ENCODE results near the gene E2F8.

E2F8 gene

GRCh38 chr11:19220903-19221724, 19.6 kb downstream of the E2F8 start:
- DNase-seq (ENCODE audit: low read depth in 1 of 2, low spot score in 1 of 2): no peak

GRCh38 chr11:19218786-19219460, 21.8 kb downstream of the E2F8 start:
- DNase-seq (ENCODE audit: low read depth in 1 of 2, low spot score in 1 of 2): no peak

GRCh38 chr11:19218216-19218615, 22.5 kb downstream of the E2F8 start:
- no peak for DNase-seq (ENCODE audit: low read depth in 1 of 2, low spot score in 1 of 2)

GRCh38 chr11:19216709-19217374, 23.9 kb downstream of the E2F8 start:
- DNase-seq (ENCODE audit: low read depth in 1 of 2, low spot score in 1 of 2): no peak

- no peak for DNase-seq (ENCODE audit: low read depth in 1 of 2, low spot score in 1 of 2)
Observed at GRCh38 chr11:19216021-19216420, 24.7 kb downstream of the E2F8 start.

- no peak for DNase-seq (ENCODE audit: low read depth in 1 of 2, low spot score in 1 of 2)
Observed at GRCh38 chr11:19209617-19210370, 31.0 kb downstream of the E2F8 start.

GRCh38 chr11:19208959-19209546, 31.7 kb downstream of the E2F8 start:
- no peak for DNase-seq (ENCODE audit: low read depth in 1 of 2, low spot score in 1 of 2)

GRCh38 chr11:19208181-19208580, 32.6 kb downstream of the E2F8 start:
- DNase-seq (ENCODE audit: low read depth in 1 of 2, low spot score in 1 of 2): no peak

- DNase-seq (ENCODE audit: low read depth in 1 of 2, low spot score in 1 of 2): no peak
Observed at GRCh38 chr11:19204836-19205235, 35.9 kb downstream of the E2F8 start.

GRCh38 chr11:19201737-19202605, 38.8 kb downstream of the E2F8 start, which contains the start of gene CSRP3:
CSRP3 (minus strand) TSS chr11:19201983; CDS start chr11:19192448, 9,535 bp downstream.
- no peak for DNase-seq (ENCODE audit: low read depth in 1 of 2, low spot score in 1 of 2)

GRCh38 chr11:19200410-19201201, 40.1 kb downstream of the E2F8 start:
- DNase-seq (ENCODE audit: low read depth in 1 of 2, low spot score in 1 of 2): no peak

- DNase-seq (ENCODE audit: low read depth in 1 of 2, low spot score in 1 of 2): no peak
Observed at GRCh38 chr11:19199771-19200170, 41.0 kb downstream of the E2F8 start.

- no peak for DNase-seq (ENCODE audit: low read depth in 1 of 2, low spot score in 1 of 2)
Observed at GRCh38 chr11:19199048-19199447, 41.7 kb downstream of the E2F8 start.

GRCh38 chr11:19196432-19196831, 44.3 kb downstream of the E2F8 start:
- DNase-seq (ENCODE audit: low read depth in 1 of 2, low spot score in 1 of 2): no peak

GRCh38 chr11:19194620-19195308, 46.0 kb downstream of the E2F8 start:
- DNase-seq (ENCODE audit: low read depth in 1 of 2, low spot score in 1 of 2): no peak

- DNase-seq (ENCODE audit: low read depth in 1 of 2, low spot score in 1 of 2): no peak
Observed at GRCh38 chr11:19193916-19194315, 46.8 kb downstream of the E2F8 start.

- no peak for DNase-seq (ENCODE audit: low read depth in 1 of 2, low spot score in 1 of 2)
Observed at GRCh38 chr11:19191530-19192169, 49.1 kb downstream of the E2F8 start.

- DNase-seq (ENCODE audit: low read depth in 1 of 2, low spot score in 1 of 2): no peak
Observed at GRCh38 chr11:19187833-19188258, 52.9 kb downstream of the E2F8 start.
